Spleen (tissue), 7 donors: Measurements from ENCODE around the gene UNC45B.

Source experiments
- CTCF ChIP-seq, 11 experiments: fragments of 200-600 bp in 7 of 11; fragments of 450-650 bp in 4 of 11; sonication (generic) in 4 of 11; IDR thresholded peaks in 8 of 11; conservative IDR thresholded peaks in 3 of 11; 1 replicate in 7 of 11; 2 replicates in 4 of 11; pipeline versions ENCODE4 v1.4.0 to v1.8.0; 2016 to 2021; ENCODE audit warnings: antibody characterized with exemption in 11 of 11, inconsistent platforms in 4 of 11, mild to moderate bottlenecking in 1 of 11
- POLR2A ChIP-seq, 3 donors: fragments of 450-650 bp; IDR thresholded peaks; one replicate each; pipeline ENCODE4 v1.5.1; 2017; ENCODE audit warnings: antibody characterized with exemption in 3 of 3, mild to moderate bottlenecking in 1 of 3
- donor health status: DM: no; HTN: no; CAD: no; lungs with moderate emphysema.
- donor health status: DM: no; HTN: no; CAD: no.
- donor health status: DM: no; HTN: no; CAD: no.

- TF ChIP-seq CTCF (IDR thresholded peaks at IDR 0.05 in 8 of 11, conservative IDR thresholded peaks at IDR 0.05 in 3 of 11) = no peak
- TF ChIP-seq POLR2A (IDR thresholded peaks at IDR 0.05) = no peak
Measured at GRCh38 chr17:35103271-35103670, 44.3 kb upstream of the UNC45B start.
